ENCODE data around the gene DRC1. TPM values are rescaled to one million over a fixed set of nuclear protein-coding genes. Genes with fewer than 3 reads are reported as not detected.

DRC1 gene
- total RNA-seq, 1 experiment from 2014 or later = not detected

- no peak overlapping the region for H3K14ac ChIP-seq (ENCODE audit: insufficient read depth, low read length)
- H3K9me3 ChIP-seq (ENCODE audit: control insufficient read depth, low read depth, low read length) = no peaks in the 10 kb centered on the region
- no peak overlapping the region for H3K9ac ChIP-seq (ENCODE audit: extremely low read depth, insufficient read length, low read length)
- WGBS (ENCODE audit: extremely low coverage, insufficient read length, low lambda C conversion rate) = no CpG with 5 or more reads among the region's 1 CpG
- H2BK15ac ChIP-seq (ENCODE audit: low read depth, low read length) = no peak overlapping the region
- no peak overlapping the region for H3K56ac ChIP-seq (ENCODE audit: insufficient read length, low read depth, low read length)
- no peak for TF ChIP-seq CTCF (conservative IDR thresholded peaks at IDR 0.05)
- no peak overlapping the region for H4K91ac ChIP-seq (ENCODE audit: insufficient read length, low read depth, low read length)
- no peak overlapping the region for H3T11ph ChIP-seq (ENCODE audit: low read length)
- H4K5ac ChIP-seq (ENCODE audit: insufficient read length, low read depth, low read length) = no peak overlapping the region
- no peaks in the 10 kb centered on the region for H3K27me3 ChIP-seq (ENCODE audit: insufficient read depth, low read length)
- H3K18ac ChIP-seq (ENCODE audit: insufficient read length, low read depth, low read length) = no peak overlapping the region
- Mint-ChIP-seq H3K36me3 (ENCODE audit: insufficient read depth in 1 of 3, low read depth in 3 of 3) (peaks cover 18 to 57% (median 41%) of the 10 kb centered on the region in 3 experiments), H3K4me1 (no peaks in the 10 kb centered on the region), H3K4me3 (no peak overlapping the region), H3K27ac (no peak overlapping the region; a peak in 1 of 7 replicates), H3K27me3 (ENCODE audit: low read depth) (no peaks in the 10 kb centered on the region), H3K9me3 (peaks cover 2 to 8% of the 10 kb centered on the region in 2 experiments)
- H3K79me1 ChIP-seq (ENCODE audit: insufficient read depth, low read depth, low read length, poor library complexity, severe bottlenecking) = no peaks in the 10 kb centered on the region
- H3K4me2 ChIP-seq (ENCODE audit: insufficient read depth, insufficient read length, low read length) = no peak overlapping the region
- no peak for DNase-seq
- no peaks in the 10 kb centered on the region for H3K79me2 ChIP-seq (ENCODE audit: insufficient read depth, low read length)
- H2AK5ac ChIP-seq (ENCODE audit: insufficient read length, low read length) = no peak overlapping the region
- no peaks in the 10 kb centered on the region for H3K23me2 ChIP-seq (ENCODE audit: insufficient read length, low read depth, low read length, poor library complexity, severe bottlenecking)
- H2BK120ac ChIP-seq (ENCODE audit: low read depth, low read length, poor library complexity, severe bottlenecking) = no peak overlapping the region
- no peak overlapping the region for H2AFZ ChIP-seq (ENCODE audit: low read length)
- H4K20me1 ChIP-seq (ENCODE audit: control insufficient read depth, insufficient read depth, insufficient read length) = no peaks in the 10 kb centered on the region
- no peak overlapping the region for H4K8ac ChIP-seq (replicated peaks; ENCODE audit: insufficient read length, low read depth, low read length)
- H3K23ac ChIP-seq (ENCODE audit: insufficient read length, low read depth, low read length) = no peak overlapping the region
- H3K4ac ChIP-seq (ENCODE audit: low read depth, low read length) = no peak overlapping the region
- H2BK12ac ChIP-seq (ENCODE audit: insufficient read length, low read depth, low read length) = no peak overlapping the region
- H3K4me1 ChIP-seq (ENCODE audit: insufficient read depth, low read length) = no peaks in the 10 kb centered on the region
- H3K27ac ChIP-seq (ENCODE audit: insufficient read length, low read depth, low read length) = no peak overlapping the region
- H2BK20ac ChIP-seq (ENCODE audit: low read depth, low read length, poor library complexity, severe bottlenecking) = no peak overlapping the region
- H2BK5ac ChIP-seq (ENCODE audit: insufficient read length, low read length) = no peak overlapping the region
These were observed 24.9 kb upstream of the DRC1 start for GRCh38 chr2:26376799-26377198.
